ENCODE measurements around the gene ASB10. TPM values are rescaled to one million over a fixed set of nuclear protein-coding genes. Genes with fewer than 3 reads are reported as not detected.

The ASB10 gene
- total RNA-seq, 2 donors from 2014 or later, result not detected

GRCh38 chr7:151142686-151143040, 44.4 kb downstream of the ASB10 start:
- peaks cover 23% of the 10 kb centered on the region for H3K36me3 Mint-ChIP-seq (ENCODE audit: low read depth)
- no peak for ATAC-seq (replicated peaks)
- H3K27me3 Mint-ChIP-seq, result no peaks in the 10 kb centered on the region
- H3K4me1 Mint-ChIP-seq, result no peaks in the 10 kb centered on the region
- no peak overlapping the region for H3K27ac Mint-ChIP-seq
- H3K9me3 Mint-ChIP-seq, result no peaks in the 10 kb centered on the region
- H3K4me3 Mint-ChIP-seq, result no peak overlapping the region

GRCh38 chr7:151141855-151142685, 45.0 kb downstream of the ASB10 start:
- Mint-ChIP-seq H3K27me3 (no peaks in the 10 kb centered on the region), H3K4me1 (no peaks in the 10 kb centered on the region), H3K4me3 (no peak overlapping the region), H3K9me3 (no peaks in the 10 kb centered on the region), H3K36me3 (ENCODE audit: low read depth) (peaks cover 23% of the 10 kb centered on the region), H3K27ac (no peak overlapping the region)
- ATAC-seq (replicated peaks), result no peak

GRCh38 chr7:151141311-151141854, 45.7 kb downstream of the ASB10 start:
- ATAC-seq (replicated peaks), result no peak
- Mint-ChIP-seq H3K4me3 (no peak overlapping the region), H3K4me1 (no peaks in the 10 kb centered on the region), H3K9me3 (no peaks in the 10 kb centered on the region), H3K27ac (no peak overlapping the region), H3K27me3 (no peaks in the 10 kb centered on the region), H3K36me3 (ENCODE audit: low read depth) (peaks cover 23% of the 10 kb centered on the region)

DNA sequence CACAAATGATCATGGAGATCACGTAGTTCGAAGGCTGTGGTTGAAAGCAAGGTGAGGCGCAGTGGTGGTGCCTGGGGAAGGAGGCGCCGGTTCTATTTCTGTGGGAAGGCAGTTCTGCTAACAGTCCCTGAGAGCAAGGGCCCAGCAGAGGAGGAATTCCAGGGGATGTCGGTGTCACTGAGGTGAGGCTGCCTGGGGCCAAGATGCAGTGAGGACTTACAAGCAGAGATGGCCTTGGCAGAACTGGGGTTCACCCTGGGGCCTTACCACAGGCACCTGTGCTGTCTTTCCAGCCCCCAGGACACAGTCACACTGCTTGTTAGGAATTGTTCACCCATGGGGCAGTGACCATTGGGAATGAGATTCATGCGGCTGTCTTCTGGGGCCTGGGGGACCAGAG, 46.2 kb downstream of the ASB10 start:
- Mint-ChIP-seq H3K9me3 (no peaks in the 10 kb centered on the region), H3K27ac (no peak overlapping the region), H3K4me3 (no peak overlapping the region), H3K36me3 (ENCODE audit: low read depth) (peaks cover 23% of the 10 kb centered on the region), H3K27me3 (no peaks in the 10 kb centered on the region), H3K4me1 (no peaks in the 10 kb centered on the region)
- ATAC-seq (replicated peaks), result no peak

- no peak overlapping the region for H3K4me3 Mint-ChIP-seq
- H3K27me3 Mint-ChIP-seq, result no peaks in the 10 kb centered on the region
- no peaks in the 10 kb centered on the region for H3K4me1 Mint-ChIP-seq
- ATAC-seq (replicated peaks), result no peak
- H3K9me3 Mint-ChIP-seq, result no peaks in the 10 kb centered on the region
- H3K36me3 Mint-ChIP-seq (ENCODE audit: low read depth), result peaks cover 23% of the 10 kb centered on the region
- no peak overlapping the region for H3K27ac Mint-ChIP-seq
Measured at GRCh38 chr7:151139791-151140190, 47.3 kb downstream of the ASB10 start.

DNA sequence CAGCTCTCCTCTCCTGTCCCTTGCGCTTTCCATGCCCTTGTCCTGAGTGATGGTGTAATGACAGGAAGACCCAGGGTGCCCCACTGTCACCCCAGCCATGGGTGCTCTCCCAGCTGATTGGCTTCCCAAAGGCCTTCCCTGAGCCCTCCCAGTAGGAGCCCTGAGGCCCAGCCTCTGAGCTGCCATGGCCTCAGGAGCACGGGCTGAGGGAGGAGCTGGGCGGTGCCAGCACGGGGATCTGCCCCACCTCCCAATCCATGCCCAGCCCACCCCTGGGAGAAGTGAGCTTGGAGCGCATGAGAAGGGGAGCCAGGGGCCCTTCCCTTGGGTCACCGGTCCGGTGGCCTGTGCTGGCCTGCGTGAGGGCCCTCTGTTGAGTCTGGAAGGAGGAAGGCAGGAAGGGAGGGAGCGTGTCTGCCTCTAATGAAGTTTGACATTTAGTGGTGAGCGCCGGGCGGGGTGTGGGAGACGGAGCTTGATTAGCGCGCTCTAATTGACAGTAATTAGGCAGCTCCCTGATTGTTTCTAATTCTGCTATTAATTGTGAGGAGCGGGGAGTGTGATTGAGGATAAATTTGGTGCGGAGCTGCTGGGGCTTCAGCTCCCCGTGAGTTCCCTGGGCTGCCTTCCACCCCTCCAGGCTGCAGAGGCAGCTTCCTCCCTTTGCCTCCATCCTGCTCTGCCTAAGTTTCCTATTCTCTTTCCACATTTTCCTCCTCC, 47.8 kb downstream of the ASB10 start:
- Mint-ChIP-seq H3K9me3 (no peaks in the 10 kb centered on the region), H3K4me3 (no peak overlapping the region), H3K27ac (no peak overlapping the region), H3K27me3 (no peaks in the 10 kb centered on the region), H3K36me3 (ENCODE audit: low read depth) (peaks cover 23% of the 10 kb centered on the region), H3K4me1 (no peaks in the 10 kb centered on the region)
- ATAC-seq (replicated peaks), result no peak

- peaks cover 18% of the 10 kb centered on the region for H3K36me3 Mint-ChIP-seq (ENCODE audit: low read depth)
- no peak overlapping the region for H3K4me3 Mint-ChIP-seq
- no peaks in the 10 kb centered on the region for H3K9me3 Mint-ChIP-seq
- no peak overlapping the region for H3K27ac Mint-ChIP-seq
- H3K4me1 Mint-ChIP-seq, result no peaks in the 10 kb centered on the region
- ATAC-seq (replicated peaks), result no peak
- H3K27me3 Mint-ChIP-seq, result no peaks in the 10 kb centered on the region
Measured at GRCh38 chr7:151138153-151138851, 48.7 kb downstream of the ASB10 start.

DNA sequence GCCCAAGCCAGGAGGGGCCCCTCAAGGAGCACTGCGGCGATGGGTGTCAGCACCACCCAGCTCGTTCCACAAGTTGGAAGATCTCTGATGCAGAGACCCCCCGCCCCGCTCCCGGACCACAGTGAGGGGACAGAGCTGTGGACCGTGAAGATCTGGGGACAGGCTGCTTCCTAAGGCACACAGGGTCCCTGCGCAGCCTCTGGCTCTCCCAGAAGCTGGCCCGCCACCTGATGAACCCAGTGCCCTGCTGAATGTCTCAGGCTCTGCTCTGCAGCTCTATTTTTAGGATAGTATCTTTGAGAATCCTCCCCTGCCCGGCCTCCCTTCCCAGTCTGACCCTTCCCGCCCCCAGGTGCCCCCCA, 49.3 kb downstream of the ASB10 start:
- peaks cover 13% of the 10 kb centered on the region for H3K36me3 Mint-ChIP-seq (ENCODE audit: low read depth)
- no peaks in the 10 kb centered on the region for H3K9me3 Mint-ChIP-seq
- H3K4me1 Mint-ChIP-seq, result no peaks in the 10 kb centered on the region
- H3K4me3 Mint-ChIP-seq, result no peak overlapping the region
- H3K27me3 Mint-ChIP-seq, result no peaks in the 10 kb centered on the region
- ATAC-seq (replicated peaks), result no peak
- no peak overlapping the region for H3K27ac Mint-ChIP-seq

DNA sequence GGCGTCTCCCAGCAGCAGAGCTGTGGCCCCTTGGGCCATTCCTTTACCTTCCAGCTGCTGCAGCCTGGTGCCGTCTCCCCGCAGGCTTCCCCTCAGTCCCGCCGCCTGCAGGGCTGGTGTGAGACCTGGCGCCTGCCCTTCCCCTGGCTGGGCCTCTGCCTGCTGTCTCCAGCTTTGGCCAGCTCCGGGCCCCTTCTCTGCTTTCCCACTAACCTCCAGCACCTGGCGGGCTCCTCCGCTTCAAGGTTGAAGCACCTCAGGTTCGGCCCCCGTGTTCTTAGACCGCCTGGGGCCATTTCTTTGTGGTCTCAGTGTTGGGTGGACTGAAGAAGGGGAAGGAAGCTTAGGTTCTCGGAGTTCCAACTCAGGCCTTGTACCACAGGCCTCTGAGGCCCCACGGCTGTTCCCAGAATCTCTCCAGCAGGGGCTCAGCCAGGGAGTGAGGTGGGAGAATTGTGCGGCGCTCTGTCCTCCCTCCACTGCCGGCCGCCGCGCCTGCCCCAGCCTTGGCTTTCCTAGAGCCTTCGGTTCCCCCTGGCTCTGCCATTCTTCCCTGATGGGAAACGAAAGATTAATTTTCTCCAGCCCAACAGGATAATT, 49.9 kb downstream of the ASB10 start:
- H3K4me3 Mint-ChIP-seq, result no peak overlapping the region
- H3K36me3 Mint-ChIP-seq (ENCODE audit: low read depth), result peaks cover 7% of the 10 kb centered on the region
- no peaks in the 10 kb centered on the region for H3K9me3 Mint-ChIP-seq
- no peaks in the 10 kb centered on the region for H3K4me1 Mint-ChIP-seq
- ATAC-seq (replicated peaks), result no peak
- no peaks in the 10 kb centered on the region for H3K27me3 Mint-ChIP-seq
- H3K27ac Mint-ChIP-seq, result no peak overlapping the region

- Mint-ChIP-seq H3K4me3 (no peak overlapping the region), H3K27ac (no peak overlapping the region), H3K9me3 (no peaks in the 10 kb centered on the region), H3K4me1 (no peaks in the 10 kb centered on the region), H3K27me3 (no peaks in the 10 kb centered on the region), H3K36me3 (ENCODE audit: low read depth) (peaks cover 14% of the 10 kb centered on the region)
- no peak for ATAC-seq (replicated peaks)
Measured at GRCh38 chr7:151135866-151136843, 50.9 kb downstream of the ASB10 start.

GRCh38 chr7:151135525-151135845, 51.6 kb downstream of the ASB10 start:
- Mint-ChIP-seq H3K9me3 (no peaks in the 10 kb centered on the region), H3K27me3 (no peaks in the 10 kb centered on the region), H3K36me3 (ENCODE audit: low read depth) (peaks cover 17% of the 10 kb centered on the region), H3K4me3 (no peak overlapping the region), H3K4me1 (no peaks in the 10 kb centered on the region), H3K27ac (no peak overlapping the region)
- no peak for ATAC-seq (replicated peaks)

DNA sequence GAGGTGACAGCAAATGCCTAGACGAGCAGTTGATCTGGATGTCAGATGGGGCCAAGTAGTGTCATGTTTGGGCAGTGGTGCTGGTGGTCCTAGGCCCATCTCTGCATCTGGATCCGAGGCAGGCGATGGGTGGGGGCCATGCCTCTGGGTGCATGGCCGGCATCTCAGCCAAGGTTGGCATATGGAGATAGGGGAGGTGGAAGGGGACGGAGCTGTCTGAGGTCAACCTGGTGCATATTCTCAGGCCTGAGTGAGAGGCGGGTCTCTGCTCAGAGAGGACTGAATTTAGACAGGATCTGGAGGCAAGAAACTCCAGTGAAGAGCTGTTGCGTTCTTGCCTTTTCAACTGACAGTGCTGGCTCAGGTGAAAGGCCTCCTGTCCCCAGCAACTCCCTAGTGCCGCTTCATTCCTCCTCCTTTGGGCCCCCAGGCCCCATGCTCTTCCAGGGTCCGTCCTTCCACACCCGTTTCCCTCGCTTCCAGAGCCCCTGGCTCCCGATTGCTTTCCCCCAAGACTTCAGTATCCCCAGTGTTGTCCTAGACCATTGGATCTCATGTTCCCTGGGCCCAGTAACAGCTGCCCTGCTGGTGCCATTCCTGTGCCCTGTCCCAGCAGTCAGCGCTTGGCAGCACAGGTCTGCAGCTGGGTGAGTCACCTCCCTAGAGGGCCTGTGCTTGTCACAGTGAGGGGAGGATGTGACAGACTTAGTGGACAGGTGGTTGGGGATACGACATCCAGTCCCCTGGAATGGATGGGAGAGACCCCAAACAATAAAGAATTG, 52.1 kb downstream of the ASB10 start:
- Mint-ChIP-seq H3K4me3 (no peak overlapping the region), H3K4me1 (no peaks in the 10 kb centered on the region), H3K36me3 (ENCODE audit: low read depth) (peaks cover 20% of the 10 kb centered on the region), H3K27ac (no peak overlapping the region), H3K27me3 (no peaks in the 10 kb centered on the region), H3K9me3 (no peaks in the 10 kb centered on the region)
- no peak for ATAC-seq (replicated peaks)
